MCF 10A (cell line): ENCODE data around the gene TNFAIP2. TPM values are rescaled to one million over a fixed set of nuclear protein-coding genes. Genes with fewer than 3 reads are reported as not detected.
A peak's percentile ranks its signal among the peaks of the same experiment; 100 is the strongest.
"Not testable (repeated sequence)": the region's sequence is repeated elsewhere in the genome, so short reads cannot be mapped to it uniquely, and the experiment has no call there.

Experiments used
- BruUV-seq: library from RNA; stranded (reverse); fragments of 400-500 nt; replicated peaks from 2 replicates; lab custom pipeline; 2021; lab: Mats Ljungman, UMichigan
- CTCF ChIA-PET: fragments of 300-600 bp; sonication (Branson Sonifier 250); formaldehyde crosslinking; extraction: SDS; loops from one replicate; lab custom pipeline; 2021; ENCODE audit warnings: antibody characterized with exemption, inconsistent platforms; lab: Yijun Ruan, JAX
- POLR2A ChIA-PET: fragments of 300-600, 350-650 bp; sonication (Branson Sonifier 250); formaldehyde crosslinking; extraction: SDS; loops from one replicate; lab custom pipeline; 2020; ENCODE audit warnings: antibody characterized with exemption, inconsistent platforms; lab: Yijun Ruan, JAX
- DNase-seq: peaks from one replicate; pipeline ENCODE4 v3.0.0-alpha.2; 2018; ENCODE audit not compliant: unreplicated experiment
- H3K27ac Mint-ChIP-seq: one replicate; pipeline ENCODE4 v1.8.0; 2022; ENCODE audit warnings: mild to moderate bottlenecking, low read depth, mixed read lengths; ENCODE audit not compliant: unreplicated experiment
- H3K27me3 Mint-ChIP-seq: one replicate; pipeline ENCODE4 v1.8.0; 2022; ENCODE audit warnings: mixed read lengths; ENCODE audit not compliant: insufficient read depth, unreplicated experiment
- H3K36me3 Mint-ChIP-seq: one replicate; pipeline ENCODE4 v1.8.0; 2022; ENCODE audit warnings: mild to moderate bottlenecking, moderate library complexity, mixed read lengths; ENCODE audit not compliant: insufficient read depth, unreplicated experiment
- H3K4me1 Mint-ChIP-seq: one replicate; pipeline ENCODE4 v1.8.0; 2022; ENCODE audit warnings: mixed read lengths; ENCODE audit not compliant: insufficient read depth, unreplicated experiment
- H3K4me3 Mint-ChIP-seq: one replicate; pipeline ENCODE4 v1.8.0; 2022; ENCODE audit warnings: mild to moderate bottlenecking, moderate library complexity, mixed read lengths; ENCODE audit not compliant: unreplicated experiment
- H3K9me3 Mint-ChIP-seq: one replicate; pipeline ENCODE4 v1.8.0; 2022; ENCODE audit warnings: mixed read lengths; ENCODE audit not compliant: unreplicated experiment
- CTCF ChIP-seq: fragments of 200-600 bp; IDR thresholded peaks from one replicate; pipeline ENCODE4 v1.8.0; 2022; ENCODE audit warnings: antibody characterized with exemption, mild to moderate bottlenecking; ENCODE audit not compliant: unreplicated experiment
- intact Hi-C: fragments of 100-400 bp; cut with micrococcal nuclease; formaldehyde crosslinking; loops from 2 replicates; pipeline ENCODE4 v1.14.1; 2022
- total RNA-seq: library from RNA; stranded (reverse); gene quantifications from 2 replicates; pipeline ENCODE4 v1.2.3, GENCODE V29; 2022

Gene TNFAIP2
- total RNA-seq, 1 experiment from 2014 or later, result 19.1 TPM

- Mint-ChIP-seq H3K4me1 (no peaks in the 10 kb centered on the region), H3K27me3 (no peaks in the 10 kb centered on the region), H3K27ac (no peak overlapping the region), H3K9me3 (no peaks in the 10 kb centered on the region), H3K36me3 (no peaks in the 10 kb centered on the region), H3K4me3 (no peak overlapping the region)
- CTCF ChIA-PET, result no interaction called here
- POLR2A ChIA-PET, result interaction anchor here (0.9 kb wide), 1 partner anchor 14 kb away, joined by 4 read pairs; no protein-coding TSS in a partner anchor
- TF ChIP-seq CTCF, result no peak
- intact Hi-C loops, result no loop called here
- peak; percentile 79 for DNase-seq
- no TSS peak for BruUV-seq
Measured at GRCh38 chr14:103155010-103155409, 31.7 kb downstream of the TNFAIP2 start.

- BruUV-seq, H3K36me3 Mint-ChIP-seq, H3K9me3 Mint-ChIP-seq, H3K4me1 Mint-ChIP-seq, H3K27me3 Mint-ChIP-seq, H3K27ac Mint-ChIP-seq, H3K4me3 Mint-ChIP-seq, CTCF ChIA-PET, intact Hi-C loops, DNase-seq: not testable (repeated sequence)
- POLR2A ChIA-PET, result interaction anchor here (0.9 kb wide), 1 partner anchor 13 kb away, joined by 4 read pairs; no protein-coding TSS in a partner anchor
Measured at GRCh38 chr14:103155416-103155815, 32.2 kb downstream of the TNFAIP2 start.

- Mint-ChIP-seq H3K4me3 (no peak overlapping the region), H3K27ac (no peak overlapping the region), H3K36me3 (no peaks in the 10 kb centered on the region), H3K9me3 (no peaks in the 10 kb centered on the region), H3K4me1 (no peaks in the 10 kb centered on the region), H3K27me3 (no peaks in the 10 kb centered on the region)
- intact Hi-C loops, result no loop called here
- ChIA-PET CTCF (no interaction called here), POLR2A (no interaction called here)
- TF ChIP-seq CTCF, result no peak
- no peak for DNase-seq
- BruUV-seq, result no TSS peak
Measured at GRCh38 chr14:103155826-103156394, 32.6 kb downstream of the TNFAIP2 start.

GRCh38 chr14:103156651-103157378 lies 33.6 kb downstream of the TNFAIP2 start:
- Mint-ChIP-seq H3K4me3 (no peak overlapping the region), H3K4me1 (no peaks in the 10 kb centered on the region), H3K27ac (no peak overlapping the region), H3K27me3 (no peaks in the 10 kb centered on the region), H3K9me3 (no peaks in the 10 kb centered on the region), H3K36me3 (no peaks in the 10 kb centered on the region)
- intact Hi-C loops, result no loop called here
- BruUV-seq, result no TSS peak
- no peak for DNase-seq
- CTCF ChIA-PET, result interaction anchor here (1.3 kb wide), 1 partner anchor 52 kb away, joined by 7 read pairs; no protein-coding TSS in a partner anchor
- TF ChIP-seq CTCF, result no peak
- POLR2A ChIA-PET, result interaction anchor here (0.7 to 1.2 kb wide), 2 partner anchors 9 to 13 kb away, joined by 3 read pairs; no protein-coding TSS in a partner anchor
